ENCODE data around the gene KANSL1. TPM values are rescaled to one million over a fixed set of nuclear protein-coding genes. Genes with fewer than 3 reads are reported as not detected.

Gene KANSL1
- total and polyA plus RNA-seq, 10 of the 15 experiments (the other 5 are each of a cell fraction or from before 2014, with no cell fraction given), result 4.7 to 60.6 (median 28.0) TPM

GRCh38 chr17:46158323-46159296 is 34.6 kb downstream of the KANSL1 start:
- H3K4me3 ChIP-seq, result no peak overlapping the region
- intact Hi-C loops (cut with micrococcal nuclease; ENCODE audit: unreplicated experiment), result no loop called here
- H3K4me2 ChIP-seq (ENCODE audit: control insufficient read depth, insufficient read depth), result no peak overlapping the region; the same call in 1 of the 2 replicates
- in situ Hi-C loops (cut with MboI), result no loop called here
- H3K36me3 ChIP-seq (ENCODE audit: control insufficient read depth in 2 of 2, insufficient read depth in 2 of 2, low read length in 1 of 2), result peaks cover 3% of the 10 kb centered on the region in 2 experiments; a peak in 2 of 4 replicates
- H2AFZ ChIP-seq (ENCODE audit: control insufficient read depth, low read depth, low read length), result no peak overlapping the region
- no peaks in the 10 kb centered on the region for H3K27me3 ChIP-seq (replicated peaks in 1 of 2; ENCODE audit: control insufficient read depth in 2 of 2, insufficient read depth in 2 of 2, low read length in 1 of 2)
- DNase-seq (ENCODE audit: low read depth, low spot score) (no peak), ATAC-seq (no peak), FAIRE-seq (no peak)
- CTCF ChIA-PET, result interaction anchor here (1.0 to 7.4 kb wide), 13 partner anchors 8 to 143 kb away, joined by 3 to 64 read pairs (median 8); no protein-coding TSS in a partner anchor
- no peak overlapping the region for H3K9ac ChIP-seq (ENCODE audit: control insufficient read depth, insufficient read depth, low read length)
- TF ChIP-seq CHD4 (IDR thresholded peaks at IDR 0.05) (no peak), LARP7 (IDR thresholded peaks at IDR 0.05) (no peak), CBFB (IDR thresholded peaks at IDR 0.05; ENCODE audit: low read depth) (no peak), WRNIP1 (IDR thresholded peaks at IDR 0.05; ENCODE audit: borderline replicate concordance, low read depth, low read length) (no peak), TAF1 (IDR thresholded peaks at IDR 0.05; ENCODE audit: borderline replicate concordance, low read depth, low read length) (no peak), POLR2AphosphoS5 (IDR thresholded peaks at IDR 0.05; ENCODE audit: low read length) (no peak), BRCA1 (IDR thresholded peaks at IDR 0.05; ENCODE audit: low read depth, low read length) (no peak), NBN (IDR thresholded peaks at IDR 0.05) (no peak), ZZZ3 (IDR thresholded peaks at IDR 0.05; ENCODE audit: control insufficient read depth, insufficient read length, low read depth) (no peak), ATF7 (IDR thresholded peaks at IDR 0.05; ENCODE audit: low read depth) (no peak), CBX5 (IDR thresholded peaks at IDR 0.05; ENCODE audit: low read depth) (no peak), ZNF274 (IDR thresholded peaks at IDR 0.05; ENCODE audit: insufficient read depth, insufficient read length) (no peak), RAD21 (IDR thresholded peaks at IDR 0.05; ENCODE audit: insufficient read depth, low read depth, low read length) (no peak), MYC (IDR thresholded peaks at IDR 0.05; ENCODE audit: insufficient read depth, insufficient read length, insufficient replicate concordance, low read length, severe bottlenecking) (no peak), NFIC (IDR thresholded peaks at IDR 0.05; ENCODE audit: low read depth, low read length) (no peak), KDM1A (IDR thresholded peaks at IDR 0.05; ENCODE audit: borderline replicate concordance) (no peak), ZSCAN29 (IDR thresholded peaks at IDR 0.05) (no peak)
- H3K4me1 ChIP-seq (ENCODE audit: control insufficient read depth, insufficient read depth, low read length), result peaks cover 69% of the 10 kb centered on the region
- BruUV-seq (replicated peaks), result no TSS peak
- 87% methylated on average over 18 of the region's 18 CpGs for WGBS (ENCODE audit: insufficient coverage, insufficient replicate concordance, low lambda C conversion rate, missing lambda C conversion rate)
- SMC1A ChIA-PET (ENCODE audit: uncharacterized antibody, unreplicated experiment), result interaction anchor here (0.7 to 18.2 kb wide), 7 partner anchors 13 to 54 kb away, joined by 3 to 478 read pairs (median 14); no protein-coding TSS in a partner anchor
- POLR2A ChIA-PET, result interaction anchor here (0.5 to 8.1 kb wide), 5 partner anchors 15 to 40 kb away, joined by 3 to 124 read pairs (median 3); no protein-coding TSS in a partner anchor
- peaks cover 99% of the 10 kb centered on the region for H3K79me2 ChIP-seq (ENCODE audit: control insufficient read depth, insufficient read depth, low read length)
- H4K20me1 ChIP-seq (ENCODE audit: control insufficient read depth, insufficient read depth), result peaks cover 20% of the 10 kb centered on the region
- 0 out of 2 replicates have a peak overlapping the region, but pooled peaks have one; percentile 4 for H3K27ac ChIP-seq (ENCODE audit: control insufficient read depth, insufficient read depth)
- H3K9me3 ChIP-seq (replicated peaks; ENCODE audit: control insufficient read depth, insufficient read depth, low read length), result no peaks in the 10 kb centered on the region
- RAD21 ChIA-PET (ENCODE audit: unreplicated experiment), result interaction anchor here (0.8 to 11.0 kb wide), 4 partner anchors 13 to 39 kb away, joined by 3 to 130 read pairs (median 57); no protein-coding TSS in a partner anchor
